Spleen (tissue), 11 donors: ENCODE measurements around the gene SERPINB11. TPM values are rescaled to one million over a fixed set of nuclear protein-coding genes. Genes with fewer than 3 reads are reported as not detected.

Experiments
- DNase-seq: peaks from one replicate; pipeline ENCODE4 v3.0.0-alpha.2; 2020
- H3K27ac ChIP-seq, 8 donors: fragments of 200-600 bp; sonication (generic) in 7 of 8; 1 replicate in 4 of 8; 2 replicates in 4 of 8; pipeline versions ENCODE4 v1.5.0 to v1.8.0; 2016 to 2021; ENCODE audit warnings: inconsistent platforms in 4 of 8, mild to moderate bottlenecking in 4 of 8, moderate library complexity in 1 of 8
- H3K27me3 ChIP-seq, 7 donors: fragments of 200-600 bp; sonication (generic) in 6 of 7; replicated peaks in 1 of 7; 1 replicate in 4 of 7; 2 replicates in 3 of 7; pipeline versions ENCODE4 v1.5.0 to v1.8.0; 2016 to 2021; ENCODE audit warnings: inconsistent platforms in 3 of 7, mild to moderate bottlenecking in 1 of 7
- H3K36me3 ChIP-seq, 6 donors: fragments of 200-600 bp; sonication (generic) in 5 of 6; 1 replicate in 4 of 6; 2 replicates in 2 of 6; pipeline versions ENCODE4 v1.5.0 to v1.8.0; 2016 to 2021; ENCODE audit warnings: inconsistent platforms in 2 of 6
- H3K4me1 ChIP-seq, 6 donors: fragments of 200-600 bp; sonication (generic) in 5 of 6; 1 replicate in 3 of 6; 2 replicates in 3 of 6; pipeline versions ENCODE4 v1.5.0 to v1.8.0; 2016 to 2021; ENCODE audit warnings: inconsistent platforms in 3 of 6
- H3K4me3 ChIP-seq, 8 donors: fragments of 200-600 bp; sonication (generic) in 7 of 8; 1 replicate in 4 of 8; 2 replicates in 4 of 8; pipeline versions ENCODE4 v1.5.0 to v1.8.0; 2016 to 2021; ENCODE audit warnings: inconsistent platforms in 4 of 8, mild to moderate bottlenecking in 4 of 8, moderate library complexity in 2 of 8
- H3K9me3 ChIP-seq, 8 donors: fragments of 200-600 bp; sonication (generic) in 7 of 8; 1 replicate in 4 of 8; 2 replicates in 4 of 8; pipeline versions ENCODE4 v1.5.0 to v1.8.0; 2016 to 2021; ENCODE audit warnings: inconsistent platforms in 4 of 8
- CTCF ChIP-seq, 11 experiments: fragments of 200-600 bp in 7 of 11; fragments of 450-650 bp in 4 of 11; sonication (generic) in 4 of 11; IDR thresholded peaks in 8 of 11; conservative IDR thresholded peaks in 3 of 11; 1 replicate in 7 of 11; 2 replicates in 4 of 11; pipeline versions ENCODE4 v1.4.0 to v1.8.0; 2016 to 2021; ENCODE audit warnings: antibody characterized with exemption in 11 of 11, inconsistent platforms in 4 of 11, mild to moderate bottlenecking in 1 of 11
- POLR2A ChIP-seq, 3 donors: fragments of 450-650 bp; IDR thresholded peaks; one replicate each; pipeline ENCODE4 v1.5.1; 2017; ENCODE audit warnings: antibody characterized with exemption in 3 of 3, mild to moderate bottlenecking in 1 of 3
- POLR2AphosphoS5 ChIP-seq, 3 donors: sonication (generic); formaldehyde crosslinking; IDR thresholded peaks; one replicate each; pipeline ENCODE4 v1.5.1; 2017; ENCODE audit warnings: antibody characterized with exemption in 3 of 3
- WGBS, 5 donors: extraction: QIAGEN DNeasy Blood & Tissue Kit in 3 of 5; methylation state at CpG; one replicate each; pipeline versions ENCODE4 v1.1.5 to v1.1.7; 2013 to 2018; 5-methylcytosine and 5-hydroxymethylcytosine counted together
- intact Hi-C: fragments of 100-400 bp; cut with DNase I; formaldehyde crosslinking; loops from one replicate; pipeline ENCODE4 v1.15.0; 2023; ENCODE audit warnings: low total_unique reads
- polyA plus RNA-seq, 3 donors: library from polyadenylated mRNA; stranded (reverse); fragments of 200-250 nt; gene quantifications; one replicate each; pipeline ENCODE4 v1.2.1, GENCODE V29; 2013
- total RNA-seq, 7 donors: library from RNA; depleted of rRNA in 3 of 7; stranded (reverse); fragments of >200 nt in 3 of 7; fragmentation: NEBNext Ultra II Directional in 4 of 7; extraction: Animal tissue kit (Norgen Biotek cat#: 25700) in 4 of 7; gene quantifications; one replicate each; pipeline versions ENCODE4 v1.1.0 to v1.2.1, GENCODE V29; 2016 to 2021
- donor health status: healthy with polysubstance abuse.
- donor health status: DM: no; HTN: no; CAD: no; lungs with moderate emphysema.
- donor health status: DM: no; HTN: no; CAD: no.
- donor health status: Bipolar disorder and iron deficiency.
- donor health status: healthy.
- donor health status: DM: no; HTN: no; CAD: no.
- donor health status: DM: yes; HTN: yes; CAD: no.

Gene SERPINB11
- total and polyA plus RNA-seq, 10 donors = not detected

- TF ChIP-seq POLR2AphosphoS5 (IDR thresholded peaks at IDR 0.05) (no peak), POLR2A (IDR thresholded peaks at IDR 0.05) (no peak), CTCF (IDR thresholded peaks at IDR 0.05 in 8 of 11, conservative IDR thresholded peaks at IDR 0.05 in 3 of 11) (no peak)
- Histone ChIP-seq H3K9me3 (peaks cover 0 to 29% (median 6%) of the 10 kb centered on the region in 8 donors), H3K27ac (no peak overlapping the region), H3K4me1 (no peaks in the 10 kb centered on the region), H3K4me3 (no peak overlapping the region), H3K27me3 (peaks cover 0 to 14% (median 0%) of the 10 kb centered on the region in 7 donors), H3K36me3 (no peaks in the 10 kb centered on the region)
- 40 to 72% (median 58%) methylated on average over 2 of the region's 2 CpGs for WGBS, 5 donors
- intact Hi-C loops = no loop called here
- DNase-seq = no peak
Observed at GRCh38 chr18:63689064-63689463, 13.7 kb upstream of the SERPINB11 start.

GRCh38 chr18:63697097-63697660 lies 5.6 kb upstream of the SERPINB11 start:
- Histone ChIP-seq H3K36me3 (no peaks in the 10 kb centered on the region), H3K4me3 (no peak overlapping the region), H3K9me3 (peaks cover 0 to 16% (median 2%) of the 10 kb centered on the region in 8 donors), H3K4me1 (no peaks in the 10 kb centered on the region), H3K27ac (no peak overlapping the region), H3K27me3 (no peaks in the 10 kb centered on the region)
- WGBS, 5 donors = 43 to 63% (median 52%) methylated on average over 3 of the region's 3 CpGs
- intact Hi-C loops = no loop called here
- TF ChIP-seq POLR2AphosphoS5 (IDR thresholded peaks at IDR 0.05) (no peak), CTCF (IDR thresholded peaks at IDR 0.05 in 8 of 11, conservative IDR thresholded peaks at IDR 0.05 in 3 of 11) (no peak), POLR2A (IDR thresholded peaks at IDR 0.05) (no peak)
- no peak for DNase-seq

DNA sequence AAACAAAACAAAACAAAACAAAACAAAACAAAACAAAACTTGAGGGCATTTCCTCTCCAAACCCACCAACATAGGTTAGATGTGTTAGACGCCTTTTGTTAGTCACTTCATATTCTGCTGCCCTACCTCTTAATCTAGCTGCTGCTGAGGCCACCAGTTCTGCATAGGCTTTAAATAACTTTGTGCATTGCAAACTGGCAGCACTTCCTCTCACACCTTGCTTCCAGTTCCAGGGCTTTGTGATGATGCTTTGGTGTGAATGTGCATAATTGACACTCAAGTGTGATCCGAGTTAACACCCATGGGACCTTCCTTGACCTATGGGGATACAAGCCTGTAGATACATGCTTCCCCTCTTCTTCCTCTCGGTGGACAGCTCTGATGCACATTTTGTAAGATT lies 2.3 kb upstream of the SERPINB11 start:
- TF ChIP-seq CTCF (IDR thresholded peaks at IDR 0.05 in 8 of 11, conservative IDR thresholded peaks at IDR 0.05 in 3 of 11) = no peak
- TF ChIP-seq POLR2AphosphoS5 (IDR thresholded peaks at IDR 0.05) = no peak
- no peak for TF ChIP-seq POLR2A (IDR thresholded peaks at IDR 0.05)
- Histone ChIP-seq H3K9me3 (no peaks in the 10 kb centered on the region), H3K4me1 (no peaks in the 10 kb centered on the region), H3K36me3 (no peaks in the 10 kb centered on the region), H3K27ac (no peak overlapping the region), H3K4me3 (no peak overlapping the region), H3K27me3 (no peaks in the 10 kb centered on the region)
- intact Hi-C loops = no loop called here
- WGBS, 5 donors = 57 to 65% (median 58%) methylated on average over 3 of the region's 3 CpGs
- DNase-seq = no peak

DNA sequence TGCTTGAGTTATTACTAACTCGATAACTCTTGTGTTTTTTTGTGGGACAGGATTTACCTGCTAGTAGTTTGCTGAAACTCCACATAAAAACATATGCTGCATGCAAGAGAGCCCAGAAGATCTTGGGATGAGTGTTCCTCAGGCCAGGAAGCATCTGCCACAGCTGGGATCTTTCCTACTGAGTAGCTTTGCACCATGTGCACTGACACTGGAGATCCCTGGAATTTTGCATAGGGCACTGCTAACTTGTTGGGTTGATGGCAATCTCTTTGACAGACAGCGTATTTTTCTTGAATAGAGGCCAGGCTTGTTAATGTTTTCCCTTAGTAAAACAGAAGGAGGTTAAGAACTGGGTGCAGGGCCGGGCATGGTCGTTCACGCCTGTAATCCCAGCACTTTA lies 808 bp upstream of the SERPINB11 start:
- TF ChIP-seq CTCF (IDR thresholded peaks at IDR 0.05 in 8 of 11, conservative IDR thresholded peaks at IDR 0.05 in 3 of 11) = no peak
- TF ChIP-seq POLR2A (IDR thresholded peaks at IDR 0.05) = no peak
- TF ChIP-seq POLR2AphosphoS5 (IDR thresholded peaks at IDR 0.05) = no peak
- WGBS, 5 donors = 67 to 88% (median 77%) methylated on average over 5 of the region's 5 CpGs
- H3K27me3 ChIP-seq = no peaks in the 10 kb centered on the region

More for the DNA sequence above, 808 bp upstream of the SERPINB11 start:
- Histone ChIP-seq H3K4me1 (no peaks in the 10 kb centered on the region), H3K27ac (no peak overlapping the region), H3K36me3 (no peaks in the 10 kb centered on the region), H3K4me3 (no peak overlapping the region), H3K9me3 (no peaks in the 10 kb centered on the region)
- intact Hi-C loops = no loop called here
- no peak for DNase-seq
